SH-SY5Y (cell line): ENCODE results near the gene ARHGAP26.

ENCODE experiments used
- GATA2 ChIP-seq: IDR thresholded peaks from 2 replicates; pipeline ENCODE4 v1.6.1; 2011; ENCODE audit warnings: mild to moderate bottlenecking, low read depth, low read length
- GATA3 ChIP-seq: IDR thresholded peaks from 2 replicates; pipeline ENCODE4 v1.6.1; 2011; ENCODE audit warnings: low read depth, mild to moderate bottlenecking, low read length, moderate library complexity

DNA sequence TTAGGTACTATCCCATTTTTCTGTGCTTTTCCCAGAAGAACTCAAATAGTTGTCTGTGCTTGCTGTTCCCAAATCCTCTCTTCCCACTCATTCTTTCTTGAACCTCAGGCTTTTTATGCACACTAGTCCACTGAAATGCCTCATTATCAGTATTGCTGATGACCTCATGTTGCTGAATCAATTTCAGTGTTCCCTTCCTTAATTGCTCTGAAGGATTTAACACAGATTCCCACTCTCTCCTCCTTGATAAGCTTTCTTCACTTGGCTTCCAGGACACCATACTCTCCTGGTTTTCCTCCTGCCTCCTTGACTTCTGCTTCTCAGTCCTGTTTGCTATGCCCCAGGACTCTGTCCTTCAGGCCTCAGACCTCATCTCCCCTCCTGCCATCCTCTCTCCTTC, 298.5 kb downstream of the ARHGAP26 start:
- TF ChIP-seq GATA2 (no peak), GATA3 (no peak)
